Measurements from ENCODE around the gene OR51A4.

OR51A4 gene

DNA sequence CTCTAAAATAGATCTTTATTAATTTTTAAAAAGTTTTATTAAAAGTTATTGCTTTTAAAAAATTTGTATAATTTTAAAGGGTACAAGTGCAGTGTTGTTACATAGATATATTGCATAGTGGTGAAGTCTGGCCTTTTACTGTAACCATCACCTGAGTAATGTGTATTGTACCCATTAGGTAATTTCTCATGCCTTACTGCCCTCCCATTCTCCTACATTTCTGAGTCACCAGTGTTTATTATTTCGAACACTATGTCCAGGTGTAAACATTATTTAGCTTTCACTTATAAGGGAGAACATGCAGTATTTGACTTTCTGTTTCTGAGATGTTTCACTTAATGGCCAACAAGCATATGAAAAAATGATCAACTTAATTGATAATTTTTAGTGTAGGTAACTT lies 25.6 kb downstream of the OR51A4 start:
- Histone ChIP-seq H3K9me3 (ENCODE audit: control insufficient read depth, insufficient read depth, low read length) (no peaks in the 10 kb centered on the region), H3K4me1 (ENCODE audit: insufficient read depth, low read length) (no peaks in the 10 kb centered on the region), H3K36me3 (ENCODE audit: insufficient read depth, low read length) (no peaks in the 10 kb centered on the region), H3K9ac (ENCODE audit: low read depth, low read length) (no peak overlapping the region)

DNA sequence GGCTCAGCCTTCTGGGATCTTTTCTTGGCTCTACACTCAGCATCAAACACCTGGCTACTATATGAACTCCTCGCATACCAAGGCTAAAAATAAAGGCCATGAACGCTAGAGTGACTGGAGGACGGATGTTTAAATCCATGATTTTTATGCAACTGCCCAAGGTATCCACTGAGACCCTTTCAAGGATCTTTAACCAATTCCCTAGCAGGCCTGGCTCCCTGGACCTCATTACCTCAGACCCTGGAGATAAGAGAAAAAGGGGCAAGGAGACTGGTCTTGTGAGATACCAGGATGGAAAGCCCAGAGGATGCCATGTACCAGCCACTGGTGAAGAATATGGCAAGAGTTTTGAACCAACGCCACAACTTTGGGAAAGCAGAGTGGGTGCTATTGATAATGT lies 28.2 kb downstream of the OR51A4 start, which contains the start of gene OR51G2:
Gene OR51G2, minus strand, starts transcription at position 101 of the 400 bp plus-strand sequence. CDS start 3,687 bp downstream, outside the sequence.
- H3K4me1 ChIP-seq (ENCODE audit: insufficient read depth, low read length) = no peaks in the 10 kb centered on the region
- no peaks in the 10 kb centered on the region for H3K9me3 ChIP-seq (ENCODE audit: control insufficient read depth, insufficient read depth, low read length)
- no peak within 1 kb of the TSS for H3K9ac ChIP-seq (ENCODE audit: low read depth, low read length)
- no peaks in the 10 kb centered on the region for H3K36me3 ChIP-seq (ENCODE audit: insufficient read depth, low read length)

DNA sequence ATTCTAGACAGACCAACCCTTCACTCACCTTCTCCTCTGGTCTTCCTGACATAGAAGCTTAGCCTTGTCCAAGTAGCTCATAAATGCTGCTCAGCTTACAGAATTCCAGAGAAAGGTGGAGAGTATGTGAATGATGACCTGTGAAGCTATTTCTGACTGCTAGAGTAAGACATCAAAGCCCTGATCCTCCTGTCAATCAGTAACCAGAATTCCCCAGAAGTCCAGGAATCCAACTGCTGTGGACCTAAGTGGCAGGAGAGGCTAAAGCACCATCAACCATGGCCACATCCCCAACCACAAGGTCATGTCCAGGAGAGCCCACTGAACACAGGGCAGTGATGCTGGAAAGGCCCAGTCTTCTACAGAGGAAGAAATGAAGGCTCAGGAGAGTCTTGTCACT lies 30.8 kb downstream of the OR51A4 start:
- Histone ChIP-seq H3K9ac (ENCODE audit: low read depth, low read length) (no peak overlapping the region), H3K4me1 (ENCODE audit: insufficient read depth, low read length) (no peaks in the 10 kb centered on the region), H3K9me3 (ENCODE audit: control insufficient read depth, insufficient read depth, low read length) (no peaks in the 10 kb centered on the region), H3K36me3 (ENCODE audit: insufficient read depth, low read length) (no peaks in the 10 kb centered on the region)

DNA sequence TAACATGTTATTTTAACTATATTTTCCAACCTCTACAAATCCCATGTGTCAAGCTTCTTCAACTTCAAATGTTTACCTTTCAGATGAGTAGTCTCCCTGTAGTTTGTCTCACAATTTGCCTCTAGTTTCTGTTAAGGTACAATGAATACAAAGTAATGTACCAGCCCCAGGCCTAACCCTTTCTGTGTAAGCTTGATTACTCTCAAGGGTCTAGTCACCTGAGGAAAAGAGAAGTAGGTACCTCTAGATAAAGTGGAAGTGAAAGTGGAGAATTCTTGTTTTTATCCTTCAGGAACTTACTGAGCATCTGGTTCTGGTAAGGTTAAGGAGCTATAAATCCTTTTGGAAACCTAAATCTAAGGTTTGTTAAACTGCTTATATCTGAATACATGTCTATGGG lies 43.9 kb downstream of the OR51A4 start, which contains the start of gene OR51A7:
Gene OR51A7, plus strand, starts transcription at position 300 of the 400 bp plus-strand sequence. CDS start 3,587 bp downstream, outside the sequence.
- no peaks in the 10 kb centered on the region for H3K9me3 ChIP-seq (ENCODE audit: control insufficient read depth, insufficient read depth, low read length)
- no peak within 1 kb of the TSS for H3K9ac ChIP-seq (ENCODE audit: low read depth, low read length)
- no peaks in the 10 kb centered on the region for H3K4me1 ChIP-seq (ENCODE audit: insufficient read depth, low read length)
- H3K36me3 ChIP-seq (ENCODE audit: insufficient read depth, low read length) = no peaks in the 10 kb centered on the region

All from ES-I3 (cell line).